GM19324 (cell line): Measurements from ENCODE around the gene PCDHB11.
"Not testable (repeated sequence)": the region's sequence is repeated elsewhere in the genome, so short reads cannot be mapped to it uniquely, and the experiment has no call there.

Source experiments
- ATAC-seq: cut with Tn5 transposase; IDR thresholded peaks from one replicate; pipeline ENCODE4 v1.9.1; 2021; ENCODE audit warnings: mild to moderate bottlenecking, moderate library complexity; ENCODE audit not compliant: unreplicated experiment, low FRiP score

PCDHB11 gene

DNA sequence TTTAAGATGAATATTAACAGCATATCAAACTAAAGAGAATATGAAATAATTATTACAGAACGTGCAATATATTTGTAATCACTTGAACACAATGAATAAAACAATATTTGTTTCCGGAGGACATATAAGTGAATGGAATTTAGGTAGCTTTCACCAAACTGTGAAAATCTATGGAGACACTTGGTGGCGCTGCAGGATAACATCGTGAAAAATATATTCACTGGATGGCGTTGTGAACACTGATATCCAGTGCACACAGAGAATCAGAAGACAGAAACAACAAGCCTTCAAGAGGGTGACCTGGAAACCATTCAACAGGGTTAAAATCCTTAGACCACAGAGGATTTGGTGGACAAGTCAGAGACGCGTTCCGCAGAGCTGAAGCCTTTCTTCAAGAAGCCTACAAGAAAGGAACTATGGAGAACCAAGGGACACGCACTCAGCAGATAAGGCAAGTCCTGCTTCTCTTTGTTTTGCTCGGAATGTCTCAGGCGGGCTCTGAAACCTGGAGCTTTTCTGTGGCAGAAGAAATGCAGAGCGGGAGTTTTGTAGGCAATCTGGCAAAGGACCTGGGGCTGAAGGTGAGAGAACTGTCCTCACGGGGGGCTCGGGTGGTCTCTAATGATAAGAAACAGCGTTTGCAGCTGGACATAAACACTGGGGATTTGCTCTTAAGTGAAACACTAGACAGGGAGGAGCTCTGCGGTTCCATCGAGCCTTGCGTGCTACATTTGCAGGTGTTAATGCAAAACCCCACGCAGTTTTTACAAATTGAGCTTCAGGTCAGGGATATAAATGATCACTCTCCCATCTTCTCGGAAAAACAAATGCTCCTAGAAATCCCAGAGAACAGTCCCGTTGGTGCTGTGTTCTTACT is at the start of gene PCDHB11:
TSS of gene PCDHB11 (plus strand) at position 269 of the 877 bp plus-strand sequence. CDS start at position 417, 148 bp downstream.
- no peak for ATAC-seq

DNA sequence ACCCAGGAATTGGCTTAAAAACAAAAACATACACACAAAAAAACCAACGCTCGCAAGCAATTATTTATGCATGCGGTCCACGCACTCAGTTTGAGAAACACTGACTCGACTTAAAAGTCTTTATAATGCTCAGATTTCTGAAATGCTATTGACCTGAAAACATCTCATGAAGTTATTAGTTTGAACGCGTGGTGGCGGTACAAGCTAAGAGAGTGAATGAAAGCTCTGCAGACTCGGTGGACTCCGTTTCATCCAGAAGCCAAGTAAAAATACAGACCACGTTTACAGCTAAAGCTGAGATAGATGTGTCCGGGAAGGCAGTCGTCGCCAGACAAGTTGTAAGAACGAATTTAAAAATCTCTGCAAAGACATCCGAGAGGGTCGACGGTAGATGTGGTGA is 49.6 kb upstream of the PCDHB11 start, which contains the start of gene PCDHB6:
TSS of gene PCDHB6 (plus strand) at position 246 of the 400 bp plus-strand sequence. CDS start 201 bp downstream, outside the sequence.
- ATAC-seq = no peak

DNA sequence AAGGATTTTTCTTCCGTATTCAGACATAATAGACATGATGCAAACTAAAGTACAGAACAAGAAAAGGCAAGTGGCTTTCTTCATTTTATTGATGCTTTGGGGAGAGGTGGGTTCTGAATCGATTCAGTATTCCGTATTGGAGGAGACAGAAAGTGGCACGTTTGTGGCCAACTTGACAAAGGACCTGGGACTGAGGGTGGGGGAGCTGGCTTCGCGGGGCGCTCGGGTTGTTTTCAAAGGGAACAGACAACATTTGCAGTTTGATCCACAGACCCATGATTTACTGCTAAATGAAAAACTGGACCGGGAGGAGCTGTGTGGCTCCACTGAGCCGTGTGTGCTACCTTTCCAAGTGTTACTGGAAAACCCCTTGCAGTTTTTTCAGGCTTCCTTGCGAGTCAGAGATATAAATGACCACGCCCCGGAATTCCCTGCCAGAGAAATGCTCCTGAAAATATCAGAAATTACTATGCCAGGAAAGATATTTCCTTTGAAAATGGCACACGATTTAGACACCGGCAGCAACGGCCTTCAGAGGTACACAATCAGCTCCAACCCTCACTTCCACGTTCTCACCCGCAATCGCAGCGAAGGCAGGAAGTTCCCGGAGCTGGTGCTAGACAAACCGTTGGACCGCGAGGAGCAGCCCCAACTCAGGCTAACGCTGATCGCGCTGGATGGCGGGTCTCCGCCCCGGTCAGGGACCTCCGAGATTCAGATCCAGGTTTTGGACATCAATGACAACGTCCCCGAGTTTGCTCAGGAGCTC is 49.0 kb upstream of the PCDHB11 start:
- no peak for ATAC-seq

DNA sequence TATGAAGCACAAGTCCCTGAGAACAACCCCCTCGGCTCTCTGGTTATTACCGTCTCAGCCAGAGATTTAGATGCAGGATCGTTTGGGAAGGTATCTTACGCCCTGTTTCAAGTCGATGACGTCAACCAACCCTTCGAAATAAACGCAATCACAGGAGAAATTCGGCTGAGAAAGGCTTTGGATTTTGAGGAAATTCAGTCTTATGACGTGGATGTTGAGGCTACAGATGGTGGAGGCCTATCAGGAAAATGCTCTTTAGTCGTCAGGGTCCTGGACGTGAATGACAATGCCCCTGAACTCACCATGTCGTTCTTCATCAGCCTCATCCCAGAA is 48.5 kb upstream of the PCDHB11 start:
- ATAC-seq = no peak

DNA sequence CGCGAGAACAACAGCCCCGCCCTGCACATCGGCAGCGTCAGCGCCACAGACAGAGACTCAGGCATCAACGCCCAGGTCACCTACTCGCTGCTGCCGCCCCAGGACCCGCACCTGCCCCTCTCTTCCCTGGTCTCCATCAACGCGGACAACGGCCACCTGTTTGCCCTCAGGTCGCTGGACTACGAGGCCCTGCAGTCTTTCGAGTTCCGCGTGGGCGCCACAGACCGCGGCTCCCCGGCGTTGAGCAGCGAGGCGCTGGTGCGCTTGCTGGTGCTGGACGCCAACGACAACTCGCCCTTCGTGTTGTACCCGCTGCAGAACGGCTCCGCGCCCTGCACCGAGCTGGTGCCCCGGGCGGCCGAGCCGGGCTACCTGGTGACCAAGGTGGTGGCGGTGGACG is 47.8 kb upstream of the PCDHB11 start:
- not testable (repeated sequence) for ATAC-seq

DNA sequence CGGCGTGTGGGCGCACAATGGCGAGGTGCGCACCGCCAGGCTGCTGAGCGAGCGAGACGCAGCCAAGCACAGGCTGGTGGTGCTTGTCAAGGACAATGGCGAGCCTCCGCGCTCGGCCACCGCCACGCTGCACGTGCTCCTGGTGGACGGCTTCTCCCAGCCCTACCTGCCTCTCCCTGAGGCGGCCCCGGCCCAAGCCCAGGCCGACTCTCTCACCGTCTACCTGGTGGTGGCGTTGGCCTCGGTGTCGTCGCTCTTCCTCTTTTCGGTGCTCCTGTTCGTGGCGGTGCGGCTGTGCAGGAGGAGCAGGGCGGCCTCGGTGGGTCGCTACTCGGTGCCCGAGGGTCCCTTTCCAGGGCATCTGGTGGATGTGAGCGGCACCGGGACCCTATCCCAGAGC is 47.3 kb upstream of the PCDHB11 start:
- ATAC-seq = not testable (repeated sequence)

DNA sequence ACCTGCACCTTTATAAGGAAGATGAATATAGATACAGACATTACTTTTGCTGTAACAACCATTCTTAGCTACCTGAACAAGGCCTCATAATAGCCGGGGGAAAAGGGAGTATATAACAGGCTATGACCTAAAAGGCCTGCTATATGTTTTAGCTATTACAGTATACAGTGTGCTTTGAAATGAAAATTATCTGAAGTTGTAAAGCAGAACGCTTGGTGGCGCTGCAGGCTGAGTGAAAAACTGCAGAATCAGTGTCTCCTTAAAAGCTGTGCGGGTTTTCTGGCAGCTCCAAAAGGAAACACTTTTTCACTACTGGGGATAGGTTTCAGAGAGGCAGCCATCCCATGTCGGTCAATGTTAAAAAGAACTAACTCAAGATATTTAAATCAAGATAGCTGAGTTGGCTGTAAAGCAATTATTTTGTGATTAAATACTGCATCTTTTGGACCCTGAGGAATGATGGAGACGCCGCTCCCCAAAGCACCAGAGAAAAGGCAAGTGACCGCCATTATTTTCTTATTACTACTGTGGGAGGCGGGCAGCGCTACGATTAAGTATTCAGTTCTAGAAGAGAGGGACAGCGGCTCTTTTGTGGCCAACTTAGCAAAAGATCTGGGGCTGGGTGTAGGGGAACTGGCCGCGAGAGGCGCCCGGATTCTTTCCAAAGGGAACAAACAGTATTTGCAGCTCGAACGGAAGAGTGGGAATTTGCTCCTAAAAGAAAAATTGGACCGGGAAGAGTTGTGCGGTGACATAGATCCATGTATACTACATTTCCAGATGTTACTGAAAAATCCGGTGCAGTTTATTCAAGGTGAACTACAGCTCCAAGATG is 43.7 kb upstream of the PCDHB11 start:
- ATAC-seq = no peak

DNA sequence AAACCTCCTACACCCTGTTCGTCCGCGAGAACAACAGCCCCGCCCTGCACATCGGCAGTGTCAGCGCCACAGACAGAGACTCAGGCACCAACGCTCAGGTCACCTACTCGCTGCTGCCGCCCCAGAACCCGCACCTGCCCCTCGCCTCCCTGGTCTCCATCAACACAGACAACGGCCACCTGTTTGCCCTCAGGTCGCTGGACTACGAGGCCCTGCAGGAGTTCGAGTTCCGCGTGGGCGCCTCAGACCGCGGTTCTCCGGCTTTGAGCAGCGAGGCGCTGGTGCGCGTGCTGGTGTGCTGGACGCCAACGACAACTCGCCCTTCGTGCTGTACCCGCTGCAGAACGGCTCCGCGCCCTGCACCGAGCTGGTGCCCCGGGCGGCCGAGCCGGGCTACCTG is 42.1 kb upstream of the PCDHB11 start:
- ATAC-seq = not testable (repeated sequence)

DNA sequence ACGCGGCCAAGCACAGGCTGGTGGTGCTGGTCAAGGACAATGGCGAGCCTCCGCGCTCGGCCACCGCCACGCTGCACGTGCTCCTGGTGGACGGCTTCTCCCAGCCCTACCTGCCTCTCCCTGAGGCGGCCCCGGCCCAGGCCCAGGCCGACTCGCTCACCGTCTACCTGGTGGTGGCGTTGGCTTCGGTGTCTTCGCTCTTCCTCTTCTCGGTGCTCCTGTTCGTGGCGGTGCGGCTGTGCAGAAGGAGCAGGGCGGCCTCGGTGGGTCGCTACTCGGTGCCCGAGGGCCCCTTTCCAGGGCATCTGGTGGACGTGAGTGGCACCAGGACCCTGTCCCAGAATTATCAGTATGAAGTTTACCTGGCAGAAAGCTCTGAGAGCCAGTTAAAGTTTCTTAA is 41.5 kb upstream of the PCDHB11 start:
- not testable (repeated sequence) for ATAC-seq

DNA sequence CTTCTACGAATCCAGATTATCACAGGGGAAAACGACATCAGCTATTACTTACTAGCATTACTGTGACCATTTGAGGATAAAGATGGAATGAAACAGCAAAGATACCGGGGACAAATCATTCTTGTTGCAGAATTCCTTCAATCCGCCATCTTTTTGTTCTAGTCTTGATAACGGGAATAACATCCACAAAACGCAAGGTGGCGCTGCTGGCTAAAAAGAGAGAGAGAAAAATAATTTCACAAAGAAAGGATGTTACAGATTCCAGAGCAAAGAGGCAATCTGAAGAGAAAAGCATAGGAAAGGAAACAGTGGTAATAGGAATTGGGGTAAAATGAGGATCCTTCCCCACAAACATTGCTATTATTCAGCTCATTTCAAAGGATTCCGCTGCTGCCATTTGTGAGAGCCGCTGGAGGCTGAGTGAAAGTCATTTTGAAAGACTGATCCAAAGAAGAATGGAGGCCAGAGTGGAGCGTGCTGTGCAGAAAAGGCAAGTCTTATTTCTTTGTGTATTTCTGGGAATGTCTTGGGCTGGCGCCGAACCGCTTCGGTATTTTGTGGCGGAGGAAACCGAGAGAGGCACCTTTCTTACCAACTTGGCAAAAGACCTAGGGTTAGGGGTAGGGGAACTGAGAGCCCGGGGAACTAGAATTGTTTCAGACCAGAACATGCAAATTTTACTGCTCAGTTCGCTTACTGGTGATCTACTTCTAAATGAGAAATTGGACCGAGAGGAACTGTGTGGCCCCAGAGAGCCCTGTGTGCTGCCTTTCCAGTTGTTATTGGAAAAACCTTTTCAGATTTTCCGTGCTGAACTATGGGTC is 26.8 kb upstream of the PCDHB11 start, which contains the start of gene PCDHB7:
TSS of gene PCDHB7 (plus strand) at position 264 of the 824 bp plus-strand sequence. CDS start at position 456, 192 bp downstream.
- ATAC-seq = no peak

DNA sequence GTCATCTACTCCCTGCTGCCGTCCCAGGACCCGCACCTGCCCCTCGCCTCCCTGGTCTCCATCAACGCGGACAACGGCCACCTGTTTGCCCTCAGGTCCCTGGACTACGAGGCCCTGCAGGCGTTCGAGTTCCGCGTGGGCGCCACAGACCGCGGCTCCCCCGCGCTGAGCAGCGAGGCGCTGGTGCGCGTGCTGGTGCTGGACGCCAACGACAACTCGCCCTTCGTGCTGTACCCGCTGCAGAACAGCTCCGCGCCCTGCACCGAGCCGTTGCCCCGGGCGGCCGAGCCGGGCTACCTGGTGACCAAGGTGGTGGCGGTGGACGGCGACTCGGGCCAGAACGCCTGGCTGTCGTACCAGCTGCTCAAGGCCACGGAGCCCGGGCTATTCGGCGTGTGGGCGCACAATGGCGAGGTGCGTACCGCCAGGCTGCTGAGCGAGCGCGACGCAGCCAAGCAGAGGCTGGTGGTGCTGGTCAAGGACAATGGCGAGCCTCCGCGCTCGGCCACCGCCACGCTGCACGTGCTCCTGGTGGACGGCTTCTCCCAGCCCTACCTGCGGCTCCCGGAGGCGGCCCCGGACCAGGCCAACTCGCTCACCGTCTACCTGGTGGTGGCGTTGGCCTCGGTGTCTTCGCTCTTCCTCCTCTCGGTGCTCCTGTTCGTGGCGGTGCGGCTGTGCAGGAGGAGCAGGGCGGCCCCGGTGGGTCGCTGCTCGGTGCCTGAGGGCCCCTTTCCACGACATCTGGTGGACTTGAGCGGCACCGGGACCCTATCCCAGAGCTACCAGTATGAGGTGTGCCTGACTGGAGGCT is 24.9 kb upstream of the PCDHB11 start:
- ATAC-seq = not testable (repeated sequence)

DNA sequence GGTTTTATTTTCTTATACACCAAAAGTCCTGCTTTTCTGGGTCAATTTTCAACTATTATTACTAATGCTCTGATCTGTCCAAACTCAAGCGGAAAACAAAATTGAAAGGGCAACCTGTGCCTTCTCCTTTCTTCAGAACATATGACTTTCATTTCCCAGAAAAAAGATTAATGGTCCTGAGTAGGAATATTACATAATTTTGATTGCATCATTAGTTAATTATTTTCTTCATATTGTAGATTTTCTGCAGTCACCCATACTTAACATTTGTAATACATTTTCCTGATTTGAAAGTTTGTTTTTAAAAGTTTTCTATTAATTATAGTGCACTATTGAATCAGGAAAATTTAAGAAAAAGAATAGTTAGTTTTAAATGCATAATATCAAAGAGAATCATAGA is 23.5 kb upstream of the PCDHB11 start:
- ATAC-seq = no peak

DNA sequence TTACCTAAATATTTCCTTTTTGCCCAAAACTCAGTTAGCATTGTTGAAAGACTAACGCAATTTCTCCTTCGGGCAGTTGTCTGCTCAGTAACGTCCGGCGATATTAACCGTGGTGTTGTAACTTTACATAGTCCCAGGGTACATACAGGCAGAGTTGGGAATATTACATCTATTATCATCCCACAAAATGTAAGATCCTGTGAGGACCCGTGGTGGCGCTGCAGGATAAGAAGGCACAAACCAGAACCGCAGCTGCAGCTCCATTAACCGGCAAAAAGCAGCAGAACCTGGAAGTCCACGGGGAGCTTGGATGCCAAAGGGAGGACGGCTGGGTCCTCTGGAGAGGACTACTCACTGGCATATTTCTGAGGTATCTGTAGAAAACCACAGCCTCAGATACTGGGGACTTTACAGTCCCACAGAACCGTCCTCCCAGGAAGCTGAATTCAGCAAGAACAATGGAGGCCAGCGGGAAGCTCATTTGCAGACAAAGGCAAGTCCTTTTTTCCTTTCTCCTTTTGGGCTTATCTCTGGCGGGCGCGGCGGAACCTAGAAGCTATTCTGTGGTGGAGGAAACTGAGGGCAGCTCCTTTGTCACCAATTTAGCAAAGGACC is 21.7 kb upstream of the PCDHB11 start, which contains the start of gene PCDHB8:
TSS of gene PCDHB8 (plus strand) at position 214 of the 615 bp plus-strand sequence. CDS start at position 459, 245 bp downstream.
- not testable (repeated sequence) for ATAC-seq

DNA sequence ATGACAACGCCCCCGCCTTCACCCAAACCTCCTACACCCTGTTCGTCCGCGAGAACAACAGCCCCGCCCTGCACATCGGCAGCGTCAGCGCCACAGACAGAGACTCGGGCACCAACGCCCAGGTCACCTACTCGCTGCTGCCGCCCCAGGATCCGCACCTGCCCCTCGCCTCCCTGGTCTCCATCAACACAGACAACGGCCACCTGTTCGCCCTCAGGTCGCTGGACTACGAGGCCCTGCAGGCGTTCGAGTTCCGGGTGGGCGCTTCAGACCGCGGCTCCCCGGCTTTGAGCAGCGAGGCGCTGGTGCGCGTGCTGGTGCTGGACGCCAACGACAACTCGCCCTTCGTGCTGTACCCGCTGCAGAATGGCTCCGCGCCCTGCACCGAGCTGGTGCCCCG is 20.1 kb upstream of the PCDHB11 start:
- not testable (repeated sequence) for ATAC-seq

DNA sequence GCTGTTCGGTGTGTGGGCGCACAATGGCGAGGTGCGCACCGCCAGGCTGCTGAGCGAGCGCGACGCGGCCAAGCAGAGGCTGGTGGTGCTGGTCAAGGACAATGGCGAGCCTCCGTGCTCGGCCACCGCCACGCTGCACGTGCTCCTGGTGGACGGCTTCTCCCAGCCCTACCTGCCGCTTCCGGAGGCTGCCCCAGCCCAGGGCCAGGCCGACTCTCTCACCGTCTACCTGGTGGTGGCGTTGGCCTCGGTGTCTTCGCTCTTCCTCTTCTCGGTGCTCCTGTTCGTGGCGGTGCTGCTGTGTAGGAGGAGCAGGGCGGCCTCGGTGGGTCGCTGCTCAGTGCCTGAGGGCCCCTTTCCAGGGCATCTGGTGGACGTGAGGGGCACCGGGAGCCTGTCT is 19.6 kb upstream of the PCDHB11 start:
- not testable (repeated sequence) for ATAC-seq

DNA sequence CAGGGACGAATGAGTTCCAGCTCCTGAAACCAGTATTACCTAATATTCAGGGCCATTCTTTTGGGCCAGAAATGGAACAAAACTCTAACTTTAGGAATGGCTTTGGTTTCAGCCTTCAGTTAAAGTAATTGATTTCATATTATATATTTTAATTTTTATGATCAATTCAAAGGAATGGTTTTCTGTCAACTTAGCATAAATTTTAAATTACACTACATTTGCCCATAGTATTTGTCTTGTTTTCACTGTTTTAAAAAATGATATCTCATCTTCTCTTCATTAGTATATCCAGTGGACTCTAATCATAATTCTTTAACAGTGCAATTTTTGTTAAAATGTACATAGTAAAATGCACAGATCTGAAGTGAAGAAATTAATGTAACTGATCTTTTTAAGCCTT is 19.1 kb upstream of the PCDHB11 start:
- ATAC-seq = no peak

DNA sequence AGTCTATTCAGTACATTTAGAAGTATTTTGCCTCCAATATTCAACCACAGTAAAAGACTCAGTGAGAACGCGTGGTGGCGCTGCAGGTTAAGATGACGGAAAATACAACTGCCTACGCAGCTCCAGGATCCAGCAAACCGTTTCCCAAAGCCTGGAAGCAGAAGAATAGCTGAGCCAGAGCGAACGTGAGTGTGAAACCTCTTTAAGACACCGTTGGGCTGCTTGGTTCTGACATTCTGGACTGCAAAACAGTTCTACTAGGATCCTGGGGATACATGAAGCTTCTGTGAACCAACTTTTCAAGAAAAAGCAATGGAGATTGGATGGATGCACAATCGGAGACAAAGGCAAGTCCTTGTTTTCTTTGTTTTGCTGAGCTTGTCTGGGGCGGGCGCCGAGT is 17.2 kb upstream of the PCDHB11 start, which contains the start of gene PCDHB16:
TSS of gene PCDHB16 (plus strand) at position 140 of the 400 bp plus-strand sequence. CDS start at position 313, 173 bp downstream.
- no peak for ATAC-seq
